ENCODE measurements around the gene XXYLT1. TPM values are rescaled to one million over a fixed set of nuclear protein-coding genes. Genes with fewer than 3 reads are reported as not detected.

Gene XXYLT1
- total RNA-seq, 4 donors from 2014 or later, result 14.1 to 23.7 (median 15.4) TPM

- intact Hi-C loops (cut with DNase I), result no loop called here
- peaks cover 6 to 24% (median 19%) of the 10 kb centered on the region in 3 donors for H3K4me1 ChIP-seq
- H3K9me3 ChIP-seq, result no peaks in the 10 kb centered on the region
- no peaks in the 10 kb centered on the region for H3K36me3 ChIP-seq
- 91% methylated on average over 10 of the region's 21 CpGs; no CpG with 5 or more reads in 1 of the 2 donors for WGBS, 2 donors
- DNase-seq, result no peak
- no peak overlapping the region for H3K27ac ChIP-seq
- H3K4me3 ChIP-seq, result no peak overlapping the region
- TF ChIP-seq POLR2A (IDR thresholded peaks at IDR 0.05) (no peak), CTCF (IDR thresholded peaks at IDR 0.05) (no peak)
- no peaks in the 10 kb centered on the region for H3K27me3 ChIP-seq
Observed at GRCh38 chr3:195085356-195086130, 185.4 kb downstream of the XXYLT1 start.

GRCh38 chr3:195084746-195085145, 186.2 kb downstream of the XXYLT1 start:
- Histone ChIP-seq H3K27ac (no peak overlapping the region), H3K9me3 (no peaks in the 10 kb centered on the region), H3K4me1 (peaks cover 6 to 24% (median 19%) of the 10 kb centered on the region in 3 donors), H3K27me3 (no peaks in the 10 kb centered on the region), H3K36me3 (no peaks in the 10 kb centered on the region), H3K4me3 (no peak overlapping the region)
- DNase-seq, result no peak
- TF ChIP-seq POLR2A (IDR thresholded peaks at IDR 0.05), result no peak
- no peak for TF ChIP-seq CTCF (IDR thresholded peaks at IDR 0.05)
- WGBS, 2 donors, result 93 to 94% methylated on average over 5 of the region's 5 CpGs
- intact Hi-C loops (cut with DNase I), result no loop called here

- Histone ChIP-seq H3K4me3 (no peak overlapping the region), H3K9me3 (no peaks in the 10 kb centered on the region), H3K4me1 (peaks cover 6 to 24% (median 19%) of the 10 kb centered on the region in 3 donors), H3K36me3 (no peaks in the 10 kb centered on the region), H3K27ac (no peak overlapping the region), H3K27me3 (no peaks in the 10 kb centered on the region)
- intact Hi-C loops (cut with DNase I), result no loop called here
- TF ChIP-seq CTCF (IDR thresholded peaks at IDR 0.05), result no peak
- TF ChIP-seq POLR2A (IDR thresholded peaks at IDR 0.05), result no peak
- no peak for DNase-seq
- 90 to 96% methylated on average over 12 to 15 of the region's 15 CpGs for WGBS, 2 donors
Observed at GRCh38 chr3:195083659-195084058, 187.3 kb downstream of the XXYLT1 start.

- DNase-seq, result no peak
- Histone ChIP-seq H3K27ac (no peak overlapping the region), H3K27me3 (no peaks in the 10 kb centered on the region), H3K4me1 (peaks cover 6 to 24% (median 19%) of the 10 kb centered on the region in 3 donors), H3K4me3 (no peak overlapping the region), H3K36me3 (no peaks in the 10 kb centered on the region), H3K9me3 (no peaks in the 10 kb centered on the region)
- no peak for TF ChIP-seq POLR2A (IDR thresholded peaks at IDR 0.05)
- TF ChIP-seq CTCF (IDR thresholded peaks at IDR 0.05), result no peak
- intact Hi-C loops (cut with DNase I), result no loop called here
- 92 to 93% methylated on average over 10 of the region's 10 CpGs for WGBS, 2 donors
Observed at GRCh38 chr3:195082811-195083210, 188.1 kb downstream of the XXYLT1 start.

- TF ChIP-seq POLR2A (IDR thresholded peaks at IDR 0.05), result no peak
- no peak for TF ChIP-seq CTCF (IDR thresholded peaks at IDR 0.05)
- no peak for DNase-seq
- H3K9me3 ChIP-seq, result no peaks in the 10 kb centered on the region
- intact Hi-C loops (cut with DNase I), result no loop called here
- H3K36me3 ChIP-seq, result no peaks in the 10 kb centered on the region
- no peaks in the 10 kb centered on the region for H3K27me3 ChIP-seq
- 61 to 80% methylated on average over 10 to 12 of the region's 12 CpGs for WGBS, 2 donors
- H3K4me1 ChIP-seq, result peaks cover 0 to 15% (median 11%) of the 10 kb centered on the region in 3 donors
- H3K4me3 ChIP-seq, result no peak overlapping the region
- H3K27ac ChIP-seq, result no peak overlapping the region
Observed at GRCh38 chr3:195081242-195081963, 189.6 kb downstream of the XXYLT1 start.
